ENCODE measurements around the gene DHODH. TPM values are rescaled to one million over a fixed set of nuclear protein-coding genes. Genes with fewer than 3 reads are reported as not detected.

The DHODH gene
- total and polyA plus RNA-seq, 10 of the 15 experiments (the other 5 are each of a cell fraction or from before 2014, with no cell fraction given), result 3.4 to 23.3 (median 13.2) TPM

DNA sequence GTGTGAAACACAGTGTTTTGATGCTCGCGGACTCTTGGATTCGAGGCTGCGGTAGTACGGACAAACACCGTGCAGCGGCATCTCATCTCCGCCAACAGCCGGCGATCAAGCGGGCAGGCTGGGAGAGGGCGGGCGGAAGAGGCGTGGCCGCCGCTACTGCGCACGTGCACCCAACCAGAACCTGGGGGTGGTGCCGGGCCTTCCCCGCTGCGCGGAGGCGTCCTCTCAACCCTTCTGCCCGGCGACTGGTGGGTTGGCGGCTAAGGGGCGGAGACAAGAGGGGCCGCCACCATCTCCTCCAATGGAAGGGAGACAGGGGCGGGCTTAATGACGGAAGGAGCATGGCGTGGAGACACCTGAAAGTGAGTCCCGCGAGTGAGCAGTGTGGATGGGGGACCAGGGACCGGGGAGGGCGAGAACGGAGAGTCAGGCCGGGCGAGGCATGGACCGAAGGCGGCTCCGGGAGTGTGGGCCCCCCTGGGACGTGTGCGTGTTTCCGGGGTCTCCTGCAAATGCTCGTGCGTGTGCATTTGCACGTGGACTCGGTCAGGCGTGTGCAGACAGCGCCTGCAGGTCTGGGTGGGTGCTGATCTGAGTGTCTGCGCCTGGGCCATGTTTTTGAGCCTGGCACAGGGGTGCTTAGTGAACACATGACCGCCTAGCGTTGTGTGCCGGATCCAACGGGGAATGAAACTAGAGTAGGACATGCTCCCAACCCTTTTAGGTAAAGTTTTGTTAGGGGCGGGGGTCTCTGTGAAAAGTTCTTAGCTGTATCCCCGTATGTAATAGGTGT lies at the start of gene DHODH (continued):
- TF ChIP-seq, protein P1, sequence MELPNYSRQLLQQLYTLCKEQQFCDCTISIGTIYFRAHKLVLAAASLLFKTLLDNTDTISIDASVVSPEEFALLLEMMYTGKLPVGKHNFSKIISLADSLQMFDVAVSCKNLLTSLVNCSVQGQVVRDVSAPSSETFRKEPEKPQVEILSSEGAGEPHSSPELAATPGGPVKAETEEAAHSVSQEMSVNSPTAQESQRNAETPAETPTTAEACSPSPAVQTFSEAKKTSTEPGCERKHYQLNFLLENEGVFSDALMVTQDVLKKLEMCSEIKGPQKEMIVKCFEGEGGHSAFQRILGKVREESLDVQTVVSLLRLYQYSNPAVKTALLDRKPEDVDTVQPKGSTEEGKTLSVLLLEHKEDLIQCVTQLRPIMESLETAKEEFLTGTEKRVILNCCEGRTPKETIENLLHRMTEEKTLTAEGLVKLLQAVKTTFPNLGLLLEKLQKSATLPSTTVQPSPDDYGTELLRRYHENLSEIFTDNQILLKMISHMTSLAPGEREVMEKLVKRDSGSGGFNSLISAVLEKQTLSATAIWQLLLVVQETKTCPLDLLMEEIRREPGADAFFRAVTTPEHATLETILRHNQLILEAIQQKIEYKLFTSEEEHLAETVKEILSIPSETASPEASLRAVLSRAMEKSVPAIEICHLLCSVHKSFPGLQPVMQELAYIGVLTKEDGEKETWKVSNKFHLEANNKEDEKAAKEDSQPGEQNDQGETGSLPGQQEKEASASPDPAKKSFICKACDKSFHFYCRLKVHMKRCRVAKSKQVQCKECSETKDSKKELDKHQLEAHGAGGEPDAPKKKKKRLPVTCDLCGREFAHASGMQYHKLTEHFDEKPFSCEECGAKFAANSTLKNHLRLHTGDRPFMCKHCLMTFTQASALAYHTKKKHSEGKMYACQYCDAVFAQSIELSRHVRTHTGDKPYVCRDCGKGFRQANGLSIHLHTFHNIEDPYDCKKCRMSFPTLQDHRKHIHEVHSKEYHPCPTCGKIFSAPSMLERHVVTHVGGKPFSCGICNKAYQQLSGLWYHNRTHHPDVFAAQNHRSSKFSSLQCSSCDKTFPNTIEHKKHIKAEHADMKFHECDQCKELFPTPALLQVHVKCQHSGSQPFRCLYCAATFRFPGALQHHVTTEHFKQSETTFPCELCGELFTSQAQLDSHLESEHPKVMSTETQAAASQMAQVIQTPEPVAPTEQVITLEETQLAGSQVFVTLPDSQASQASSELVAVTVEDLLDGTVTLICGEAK (IDR thresholded peaks at IDR 0.05; ENCODE audit: borderline replicate concordance), result peak; percentile 4; the same call in 1 of the 2 replicates
- TF ChIP-seq, protein P2, sequence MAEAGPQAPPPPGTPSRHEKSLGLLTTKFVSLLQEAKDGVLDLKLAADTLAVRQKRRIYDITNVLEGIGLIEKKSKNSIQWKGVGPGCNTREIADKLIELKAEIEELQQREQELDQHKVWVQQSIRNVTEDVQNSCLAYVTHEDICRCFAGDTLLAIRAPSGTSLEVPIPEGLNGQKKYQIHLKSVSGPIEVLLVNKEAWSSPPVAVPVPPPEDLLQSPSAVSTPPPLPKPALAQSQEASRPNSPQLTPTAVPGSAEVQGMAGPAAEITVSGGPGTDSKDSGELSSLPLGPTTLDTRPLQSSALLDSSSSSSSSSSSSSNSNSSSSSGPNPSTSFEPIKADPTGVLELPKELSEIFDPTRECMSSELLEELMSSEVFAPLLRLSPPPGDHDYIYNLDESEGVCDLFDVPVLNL (IDR thresholded peaks at IDR 0.05; ENCODE audit: low read depth, low read length), result no peak
- TF ChIP-seq ZNF274 (IDR thresholded peaks at IDR 0.05; ENCODE audit: insufficient read depth, insufficient read length), result no peak
- no peak for TF ChIP-seq CEBPB (IDR thresholded peaks at IDR 0.05; ENCODE audit: borderline replicate concordance in 1 of 2, low read depth in 2 of 2, low read length in 2 of 2)
- no peak for TF ChIP-seq SRF (IDR thresholded peaks at IDR 0.05; ENCODE audit: low read depth in 2 of 2, low read length in 2 of 2)
- TF ChIP-seq, protein P3, sequence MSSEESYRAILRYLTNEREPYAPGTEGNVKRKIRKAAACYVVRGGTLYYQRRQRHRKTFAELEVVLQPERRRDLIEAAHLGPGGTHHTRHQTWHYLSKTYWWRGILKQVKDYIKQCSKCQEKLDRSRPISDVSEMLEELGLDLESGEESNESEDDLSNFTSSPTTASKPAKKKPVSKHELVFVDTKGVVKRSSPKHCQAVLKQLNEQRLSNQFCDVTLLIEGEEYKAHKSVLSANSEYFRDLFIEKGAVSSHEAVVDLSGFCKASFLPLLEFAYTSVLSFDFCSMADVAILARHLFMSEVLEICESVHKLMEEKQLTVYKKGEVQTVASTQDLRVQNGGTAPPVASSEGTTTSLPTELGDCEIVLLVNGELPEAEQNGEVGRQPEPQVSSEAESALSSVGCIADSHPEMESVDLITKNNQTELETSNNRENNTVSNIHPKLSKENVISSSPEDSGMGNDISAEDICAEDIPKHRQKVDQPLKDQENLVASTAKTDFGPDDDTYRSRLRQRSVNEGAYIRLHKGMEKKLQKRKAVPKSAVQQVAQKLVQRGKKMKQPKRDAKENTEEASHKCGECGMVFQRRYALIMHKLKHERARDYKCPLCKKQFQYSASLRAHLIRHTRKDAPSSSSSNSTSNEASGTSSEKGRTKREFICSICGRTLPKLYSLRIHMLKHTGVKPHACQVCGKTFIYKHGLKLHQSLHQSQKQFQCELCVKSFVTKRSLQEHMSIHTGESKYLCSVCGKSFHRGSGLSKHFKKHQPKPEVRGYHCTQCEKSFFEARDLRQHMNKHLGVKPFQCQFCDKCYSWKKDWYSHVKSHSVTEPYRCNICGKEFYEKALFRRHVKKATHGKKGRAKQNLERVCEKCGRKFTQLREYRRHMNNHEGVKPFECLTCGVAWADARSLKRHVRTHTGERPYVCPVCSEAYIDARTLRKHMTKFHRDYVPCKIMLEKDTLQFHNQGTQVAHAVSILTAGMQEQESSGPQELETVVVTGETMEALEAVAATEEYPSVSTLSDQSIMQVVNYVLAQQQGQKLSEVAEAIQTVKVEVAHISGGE (CRISPR knock-in tag; IDR thresholded peaks at IDR 0.05), result 0 out of 2 replicates have a peak, but pooled peaks have one; percentile 25
- peak; percentile 99 to 100 for TF ChIP-seq BHLHE40 (IDR thresholded peaks at IDR 0.05; ENCODE audit: borderline replicate concordance in 1 of 2, low read depth in 2 of 2, low read length in 1 of 2)
- no peak for TF ChIP-seq SREBF1 (IDR thresholded peaks at IDR 0.05; ENCODE audit: low read length)
- peak; percentile 46; the same call in 1 of the 2 replicates for TF ChIP-seq CBFB (IDR thresholded peaks at IDR 0.05; ENCODE audit: low read depth)
- TF ChIP-seq, protein P4, sequence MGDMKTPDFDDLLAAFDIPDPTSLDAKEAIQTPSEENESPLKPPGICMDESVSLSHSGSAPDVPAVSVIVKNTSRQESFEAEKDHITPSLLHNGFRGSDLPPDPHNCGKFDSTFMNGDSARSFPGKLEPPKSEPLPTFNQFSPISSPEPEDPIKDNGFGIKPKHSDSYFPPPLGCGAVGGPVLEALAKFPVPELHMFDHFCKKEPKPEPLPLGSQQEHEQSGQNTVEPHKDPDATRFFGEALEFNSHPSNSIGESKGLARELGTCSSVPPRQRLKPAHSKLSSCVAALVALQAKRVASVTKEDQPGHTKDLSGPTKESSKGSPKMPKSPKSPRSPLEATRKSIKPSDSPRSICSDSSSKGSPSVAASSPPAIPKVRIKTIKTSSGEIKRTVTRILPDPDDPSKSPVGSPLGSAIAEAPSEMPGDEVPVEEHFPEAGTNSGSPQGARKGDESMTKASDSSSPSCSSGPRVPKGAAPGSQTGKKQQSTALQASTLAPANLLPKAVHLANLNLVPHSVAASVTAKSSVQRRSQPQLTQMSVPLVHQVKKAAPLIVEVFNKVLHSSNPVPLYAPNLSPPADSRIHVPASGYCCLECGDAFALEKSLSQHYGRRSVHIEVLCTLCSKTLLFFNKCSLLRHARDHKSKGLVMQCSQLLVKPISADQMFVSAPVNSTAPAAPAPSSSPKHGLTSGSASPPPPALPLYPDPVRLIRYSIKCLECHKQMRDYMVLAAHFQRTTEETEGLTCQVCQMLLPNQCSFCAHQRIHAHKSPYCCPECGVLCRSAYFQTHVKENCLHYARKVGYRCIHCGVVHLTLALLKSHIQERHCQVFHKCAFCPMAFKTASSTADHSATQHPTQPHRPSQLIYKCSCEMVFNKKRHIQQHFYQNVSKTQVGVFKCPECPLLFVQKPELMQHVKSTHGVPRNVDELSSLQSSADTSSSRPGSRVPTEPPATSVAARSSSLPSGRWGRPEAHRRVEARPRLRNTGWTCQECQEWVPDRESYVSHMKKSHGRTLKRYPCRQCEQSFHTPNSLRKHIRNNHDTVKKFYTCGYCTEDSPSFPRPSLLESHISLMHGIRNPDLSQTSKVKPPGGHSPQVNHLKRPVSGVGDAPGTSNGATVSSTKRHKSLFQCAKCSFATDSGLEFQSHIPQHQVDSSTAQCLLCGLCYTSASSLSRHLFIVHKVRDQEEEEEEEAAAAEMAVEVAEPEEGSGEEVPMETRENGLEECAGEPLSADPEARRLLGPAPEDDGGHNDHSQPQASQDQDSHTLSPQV (IDR thresholded peaks at IDR 0.05), result no peak
- TF ChIP-seq YBX1 (IDR thresholded peaks at IDR 0.05), result no peak
- TF ChIP-seq TBL1XR1 (IDR thresholded peaks at IDR 0.05; ENCODE audit: low read depth, low read length), result no peak
- TF ChIP-seq SUPT20H (IDR thresholded peaks at IDR 0.05; ENCODE audit: borderline replicate concordance, control insufficient read depth, low read depth, low read length), result no peak
- peak; percentile 63 for TF ChIP-seq MEF2B (IDR thresholded peaks at IDR 0.05; ENCODE audit: partially characterized antibody, poor library complexity, severe bottlenecking)
- no peak for TF ChIP-seq STAT3 (IDR thresholded peaks at IDR 0.05; ENCODE audit: low read depth, low read length)

Data from GM12878 (cell line).